ENCODE measurements around the gene GLTPD2.

GRCh38 chr17:4759776-4760236 is 29.0 kb upstream of the GLTPD2 start:
- TF ChIP-seq CTCF (IDR thresholded peaks at IDR 0.05) (peak in 1 of 3 donors; percentile 8), POLR2A (IDR thresholded peaks at IDR 0.05) (no peak)

Data from lower leg skin (tissue), 3 donors.